ENCODE data around the gene FKBP4.
"Not testable (repeated sequence)": the region's sequence is repeated elsewhere in the genome, so short reads cannot be mapped to it uniquely, and the experiment has no call there.

FKBP4 gene

DNA sequence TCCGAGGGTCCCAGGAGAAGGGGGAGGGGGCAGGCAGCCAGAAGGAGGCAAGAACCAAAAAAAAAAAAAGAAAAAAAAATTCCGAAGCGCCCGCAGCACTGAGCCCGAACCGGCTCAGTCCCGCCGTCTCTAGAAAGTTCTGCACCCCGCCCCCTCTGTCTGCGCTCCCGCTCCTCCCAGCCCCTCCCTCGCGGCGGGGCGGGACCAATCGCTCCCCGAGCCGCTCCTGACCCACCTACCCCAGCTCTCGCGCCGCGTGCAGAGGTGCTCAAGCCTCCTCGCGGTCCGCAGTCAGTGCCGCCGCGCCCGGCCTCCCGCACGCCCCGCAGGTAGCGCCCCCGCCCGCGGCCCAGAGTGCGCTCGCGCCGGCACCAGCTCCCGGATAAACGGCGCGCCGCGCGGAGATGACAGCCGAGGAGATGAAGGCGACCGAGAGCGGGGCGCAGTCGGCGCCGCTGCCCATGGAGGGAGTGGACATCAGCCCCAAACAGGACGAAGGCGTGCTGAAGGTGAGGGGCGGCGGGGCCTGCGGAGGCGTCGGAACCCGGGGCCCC lies at the start of gene FKBP4:
Gene FKBP4 (plus strand): TSS at position 235 of the 554 bp plus-strand sequence. CDS start 170 bp downstream, at position 405.
- peak; percentile 76 for DNase-seq

GRCh38 chr12:2745655-2746054 lies 49.1 kb upstream of the FKBP4 start:
- DNase-seq: no peak

- DNase-seq: no peak
These were observed 45.2 kb upstream of the FKBP4 start for GRCh38 chr12:2749580-2749979.

DNA sequence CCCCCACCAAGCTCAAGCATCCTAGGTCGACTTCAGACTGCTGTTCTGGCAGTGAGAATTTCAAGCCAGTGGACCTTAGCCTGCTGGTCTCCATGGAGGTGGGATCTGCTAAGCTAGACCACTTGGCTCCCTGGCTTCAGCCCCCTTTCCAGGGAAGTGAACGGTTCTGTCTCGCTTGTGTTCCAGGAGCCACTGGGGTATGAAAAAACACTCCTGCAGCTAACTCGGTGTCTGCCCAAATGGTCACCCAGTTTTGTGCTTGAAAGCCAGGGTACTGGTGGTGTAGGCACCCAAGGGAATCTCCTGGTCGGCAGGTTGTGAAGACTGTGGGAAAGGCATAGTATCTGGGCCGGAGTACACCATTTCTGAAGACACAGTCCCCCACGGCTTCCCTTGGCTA lies 44.6 kb upstream of the FKBP4 start:
- no peak for DNase-seq

- DNase-seq: no peak
These were observed 43.5 kb upstream of the FKBP4 start for GRCh38 chr12:2751230-2751629.

GRCh38 chr12:2751686-2752085 lies 43.1 kb upstream of the FKBP4 start:
- no peak for DNase-seq

GRCh38 chr12:2752676-2753371 lies 41.9 kb upstream of the FKBP4 start:
- no peak for DNase-seq

DNA sequence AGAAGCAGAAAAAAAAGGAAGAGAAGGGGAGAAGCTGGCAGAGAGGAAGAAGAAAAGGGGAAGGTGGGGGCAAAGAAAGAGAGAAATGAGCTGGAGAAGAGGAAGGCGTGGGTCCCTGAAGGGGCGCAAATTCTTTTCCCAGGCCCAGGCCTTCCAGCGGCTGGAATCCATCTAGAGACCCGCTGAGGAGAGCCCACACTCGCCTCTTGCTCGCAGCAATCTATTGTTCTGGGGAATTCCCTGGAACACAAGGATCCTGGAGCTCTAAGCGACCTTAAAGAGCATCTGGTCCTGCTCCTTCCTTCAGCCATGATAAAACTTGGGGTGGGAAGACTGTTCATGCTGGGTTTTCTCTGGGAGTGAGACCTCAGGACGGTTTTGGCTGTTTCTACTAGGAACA lies 41.2 kb upstream of the FKBP4 start:
- no peak for DNase-seq

DNA sequence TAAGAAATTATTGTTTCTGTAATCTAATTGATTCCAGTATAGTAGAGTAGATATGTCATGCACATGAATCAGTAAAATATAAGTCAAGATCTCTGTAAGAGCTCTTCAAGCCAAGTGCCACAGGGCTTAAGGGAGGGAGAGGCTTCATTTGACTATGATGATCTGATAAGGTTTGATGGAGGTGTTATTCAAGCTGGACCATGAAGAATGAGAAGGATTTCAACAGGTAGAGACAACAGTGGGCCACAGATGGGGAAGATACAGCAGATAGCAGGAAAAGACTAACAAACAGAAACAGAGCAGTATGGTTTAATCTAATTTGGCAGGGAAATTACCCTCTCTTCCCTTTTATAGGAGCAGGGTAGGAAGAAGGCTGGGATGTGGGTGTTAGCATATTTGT lies 40.6 kb upstream of the FKBP4 start:
- DNase-seq: no peak

- DNase-seq: no peak
These were observed 38.0 kb upstream of the FKBP4 start for GRCh38 chr12:2756756-2757155.

- DNase-seq: no peak
These were observed 35.0 kb upstream of the FKBP4 start for GRCh38 chr12:2759733-2760132.

- DNase-seq: no peak
These were observed 30.4 kb upstream of the FKBP4 start for GRCh38 chr12:2764398-2764797.

- no peak for DNase-seq
These were observed 29.7 kb upstream of the FKBP4 start for GRCh38 chr12:2765052-2765451.

GRCh38 chr12:2765608-2766007 lies 29.2 kb upstream of the FKBP4 start:
- no peak for DNase-seq

DNA sequence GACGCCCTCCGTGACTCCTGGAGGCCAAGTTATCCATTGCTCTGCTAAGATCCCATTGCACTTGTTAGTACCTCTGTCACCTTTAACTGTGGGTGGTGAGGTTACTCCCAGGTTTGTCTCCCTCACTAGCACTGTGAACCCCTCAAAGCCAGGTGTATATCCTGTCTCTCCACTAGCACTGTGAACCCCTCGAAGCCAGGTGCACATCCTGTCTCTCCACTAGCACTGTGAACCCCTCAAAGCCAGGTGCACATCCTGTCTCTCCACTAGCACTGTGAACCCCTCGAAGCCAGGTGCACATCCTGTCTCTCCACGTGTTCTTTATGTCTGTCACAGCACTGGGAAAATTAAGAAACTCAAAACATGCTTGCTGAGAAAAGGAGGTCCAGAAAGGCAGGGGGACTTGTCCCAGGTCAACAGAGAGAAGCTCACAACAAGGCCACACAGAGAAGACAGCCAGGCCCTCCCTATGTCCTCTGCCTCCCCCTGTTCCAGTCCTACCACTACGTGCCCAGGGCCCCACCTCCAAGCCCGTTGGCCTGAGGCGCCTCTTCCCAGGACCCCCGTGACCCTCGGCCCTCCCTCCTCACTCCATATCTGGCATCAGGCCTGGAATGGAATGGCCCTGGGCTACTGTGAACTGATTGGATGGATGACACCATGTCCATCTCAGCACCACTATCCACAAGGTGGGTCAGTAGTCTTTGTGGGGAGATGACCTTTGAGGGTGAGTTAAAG lies 26.4 kb upstream of the FKBP4 start:
- no peak for DNase-seq

DNA sequence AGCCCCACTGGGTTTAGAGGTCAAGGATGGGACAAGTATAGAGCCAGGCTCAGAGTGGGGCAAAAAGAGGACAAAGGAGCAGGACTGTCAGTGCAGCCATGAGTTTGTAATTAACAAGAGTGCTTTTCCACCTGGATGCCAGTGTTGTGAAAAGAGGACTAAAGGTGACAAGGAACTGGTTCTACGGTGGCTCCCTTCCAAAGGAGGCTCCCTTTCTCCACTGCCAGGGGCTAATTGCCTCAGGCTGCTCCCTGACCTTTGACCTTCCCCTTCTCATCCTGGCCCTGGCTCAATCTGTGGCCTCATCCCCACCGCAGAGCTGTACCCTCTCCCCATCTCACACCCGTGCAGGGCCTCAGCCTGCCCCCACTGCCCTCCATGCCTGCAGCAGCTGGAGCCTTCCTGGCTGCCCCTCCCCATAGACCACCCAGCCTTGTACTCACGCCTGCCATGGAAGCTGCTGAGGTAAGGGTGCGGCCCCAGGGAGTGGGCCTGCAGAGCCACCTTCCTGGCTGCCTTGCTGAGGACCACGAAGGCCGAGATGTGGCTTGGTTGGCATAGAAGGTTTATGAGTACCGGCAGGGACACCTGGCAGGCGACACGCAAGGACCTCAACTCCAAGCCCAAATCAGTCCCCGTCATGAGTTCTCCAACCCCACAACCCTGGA lies 24.8 kb upstream of the FKBP4 start:
- no peak for DNase-seq

GRCh38 chr12:2770544-2770943 lies 24.2 kb upstream of the FKBP4 start:
- not testable (repeated sequence) for DNase-seq

DNA sequence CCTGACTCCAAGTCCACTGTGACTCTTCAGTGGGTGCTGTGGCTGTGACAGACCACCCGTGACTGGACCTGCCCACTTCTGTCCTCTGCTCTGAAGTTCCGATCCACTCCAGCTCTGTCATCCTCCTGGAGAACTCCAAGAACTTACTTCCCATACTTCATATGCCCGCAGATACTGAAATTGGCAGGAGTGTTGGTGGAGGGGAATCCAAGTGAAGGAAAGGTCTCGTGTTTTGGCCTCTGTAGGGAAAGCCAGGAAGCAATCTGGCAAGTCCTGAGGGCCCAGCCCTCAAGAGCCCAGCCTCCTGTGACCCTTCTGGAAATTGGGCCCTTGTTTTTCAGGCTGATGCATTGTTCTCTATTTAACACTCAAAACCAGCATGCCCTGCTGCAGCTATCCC lies 22.4 kb upstream of the FKBP4 start:
- DNase-seq: no peak

- DNase-seq: no peak
These were observed 21.4 kb upstream of the FKBP4 start for GRCh38 chr12:2773199-2773875.

DNA sequence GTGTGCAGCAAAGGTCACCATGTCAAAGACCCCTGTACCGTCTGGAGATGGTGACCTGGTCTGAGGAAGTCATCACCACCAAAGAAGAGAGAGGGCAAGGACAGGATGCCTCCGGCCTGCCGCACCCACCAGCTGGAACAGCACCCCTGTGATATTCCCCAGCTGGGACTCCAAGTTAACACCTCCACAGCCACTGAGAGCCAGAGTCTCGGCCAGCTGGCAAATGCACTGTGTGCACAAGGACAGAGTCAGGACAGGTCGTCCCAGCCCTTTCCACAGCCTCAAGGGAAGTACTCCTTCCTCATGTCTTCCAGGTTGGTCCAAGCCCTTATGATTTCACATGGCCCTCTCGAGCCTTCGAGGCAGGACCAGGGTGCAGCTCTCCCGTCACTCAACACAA lies 19.3 kb upstream of the FKBP4 start:
- no peak for DNase-seq

- no peak for DNase-seq
These were observed 18.5 kb upstream of the FKBP4 start for GRCh38 chr12:2776129-2776806.

- DNase-seq: no peak
These were observed 15.5 kb upstream of the FKBP4 start for GRCh38 chr12:2779281-2779680.
